HUES64 (cell line): Measurements from ENCODE around the gene WDR73.

Experiments
- H3K27ac ChIP-seq: 2 replicates; pipeline ENCODE4 v1.7.0; 2013; ENCODE audit warnings: low read depth, low read length, inconsistent platforms
- H3K27me3 ChIP-seq: 2 replicates; pipeline ENCODE4 v1.6.1; 2013; ENCODE audit warnings: mild to moderate bottlenecking, low read length; ENCODE audit not compliant: insufficient read depth
- H3K36me3 ChIP-seq: 2 replicates; pipeline ENCODE4 v1.6.1; 2013; ENCODE audit warnings: mild to moderate bottlenecking, low read length; ENCODE audit not compliant: insufficient read depth
- H3K4me1 ChIP-seq: 2 replicates; pipeline ENCODE4 v1.6.1; 2013; ENCODE audit warnings: mild to moderate bottlenecking, low read length, moderate library complexity; ENCODE audit not compliant: insufficient read depth
- H3K4me3 ChIP-seq: 2 replicates; pipeline ENCODE4 v1.5.1; 2013; ENCODE audit warnings: mild to moderate bottlenecking, low read length, moderate library complexity
- H3K9ac ChIP-seq: 2 replicates; pipeline ENCODE4 v1.6.1; 2013; ENCODE audit warnings: mild to moderate bottlenecking, low read depth, low read length
- H3K9me3 ChIP-seq: 2 replicates; pipeline ENCODE4 v1.6.1; 2013; ENCODE audit warnings: low read depth, low read length; ENCODE audit not compliant: insufficient read depth
- WGBS: fragments of 150-250, 120-280 bp; methylation state at CpG from one replicate; pipeline ENCODE4 v1.1.7; 2013; ENCODE audit warnings: missing lambda C conversion rate; 5-methylcytosine and 5-hydroxymethylcytosine counted together

Gene WDR73

GRCh38 chr15:84598993-84599392 is 55.1 kb downstream of the WDR73 start:
- no peak overlapping the region for H3K9ac ChIP-seq
- no peak overlapping the region for H3K27ac ChIP-seq
- H3K4me3 ChIP-seq = no peak overlapping the region
- no peaks in the 10 kb centered on the region for H3K9me3 ChIP-seq
- 100% methylated on average over 1 of the region's 1 CpG for WGBS
- peaks cover 15% of the 10 kb centered on the region; the same call in 1 of the 2 replicates for H3K27me3 ChIP-seq
- peaks cover 11% of the 10 kb centered on the region for H3K4me1 ChIP-seq
- H3K36me3 ChIP-seq = peaks cover 2% of the 10 kb centered on the region; the same call in 1 of the 2 replicates

- Histone ChIP-seq H3K4me1 (peaks cover 8% of the 10 kb centered on the region; the same call in 1 of the 2 replicates), H3K9me3 (0 out of 2 replicates have a peak, but pooled peaks cover 2% of the 10 kb centered on the region), H3K27me3 (peaks cover 15% of the 10 kb centered on the region; the same call in 1 of the 2 replicates), H3K27ac (no peak overlapping the region), H3K9ac (no peak overlapping the region), H3K36me3 (no peaks in the 10 kb centered on the region), H3K4me3 (no peak overlapping the region)
- WGBS = 81% methylated on average over 2 of the region's 2 CpGs
These were observed 55.8 kb downstream of the WDR73 start for GRCh38 chr15:84598250-84598649.

DNA sequence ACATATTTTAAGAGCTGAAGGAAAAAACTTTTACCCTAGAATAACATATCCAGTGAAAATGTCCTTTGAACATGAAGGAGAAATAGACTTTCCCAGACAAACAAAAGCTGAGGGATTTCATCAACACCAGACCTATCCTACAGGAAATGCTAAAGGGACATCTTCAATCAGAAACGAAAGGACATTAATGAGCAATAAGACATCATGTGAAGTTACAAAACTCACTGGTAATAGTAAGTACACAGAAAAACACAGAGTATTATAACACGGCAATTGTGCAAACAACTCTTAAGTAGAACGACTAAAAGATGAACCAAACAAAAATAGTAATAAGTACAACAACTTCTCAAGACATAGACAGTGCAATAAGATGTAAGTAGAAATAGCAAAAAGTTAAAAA is 56.8 kb downstream of the WDR73 start:
- Histone ChIP-seq H3K36me3 (no peaks in the 10 kb centered on the region), H3K27me3 (peaks cover 15% of the 10 kb centered on the region; the same call in 1 of the 2 replicates), H3K4me3 (no peak overlapping the region), H3K4me1 (0 out of 2 replicates have a peak, but pooled peaks cover 3% of the 10 kb centered on the region), H3K27ac (no peak overlapping the region), H3K9ac (no peak overlapping the region), H3K9me3 (0 out of 2 replicates have a peak, but pooled peaks cover 5% of the 10 kb centered on the region)
- 91% methylated on average over 1 of the region's 3 CpGs for WGBS

GRCh38 chr15:84595660-84596059 is 58.4 kb downstream of the WDR73 start:
- Histone ChIP-seq H3K27me3 (peaks cover 12% of the 10 kb centered on the region; the same call in 1 of the 2 replicates), H3K9me3 (0 out of 2 replicates have a peak, but pooled peaks cover 5% of the 10 kb centered on the region), H3K4me3 (no peak overlapping the region), H3K36me3 (no peaks in the 10 kb centered on the region), H3K4me1 (0 out of 2 replicates have a peak, but pooled peaks cover 3% of the 10 kb centered on the region), H3K9ac (no peak overlapping the region), H3K27ac (no peak overlapping the region)
- WGBS = 92% methylated on average over 2 of the region's 2 CpGs

DNA sequence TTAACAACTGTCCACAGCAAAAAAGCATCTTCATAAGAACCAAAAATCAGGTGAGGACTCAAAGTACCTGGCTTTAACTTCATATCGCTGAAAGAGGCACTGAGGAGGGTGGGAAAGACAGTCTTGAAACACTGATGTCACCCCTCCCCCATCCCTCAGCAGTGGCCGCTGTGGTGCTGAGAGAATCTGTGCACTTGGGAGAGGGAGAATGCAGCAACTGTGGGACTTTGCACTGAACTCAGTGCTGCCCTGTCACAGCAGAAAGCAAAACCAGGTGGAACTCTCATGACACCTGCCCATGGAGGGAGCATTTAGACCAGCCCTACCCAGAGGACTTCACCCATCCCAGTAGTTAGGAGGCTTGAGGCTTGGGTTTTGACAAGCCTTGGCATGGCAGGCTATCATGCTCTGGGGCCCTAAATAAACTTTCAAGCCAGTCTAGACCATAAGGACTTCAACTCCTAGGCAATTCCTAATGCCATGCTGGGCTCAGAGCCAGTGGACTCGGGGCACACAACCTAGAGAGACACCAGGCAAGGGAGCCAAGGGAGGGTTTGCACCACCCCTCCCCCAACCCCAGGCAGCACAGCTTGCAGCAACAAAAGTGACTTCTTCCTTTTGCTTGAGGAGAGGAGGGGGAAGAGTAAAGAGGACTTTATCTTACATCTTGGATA is 59.3 kb downstream of the WDR73 start:
- Histone ChIP-seq H3K9me3 (0 out of 2 replicates have a peak, but pooled peaks cover 5% of the 10 kb centered on the region), H3K9ac (no peak overlapping the region), H3K4me3 (no peak overlapping the region), H3K27me3 (peaks cover 4% of the 10 kb centered on the region; the same call in 1 of the 2 replicates), H3K36me3 (no peaks in the 10 kb centered on the region), H3K27ac (no peak overlapping the region), H3K4me1 (0 out of 2 replicates have a peak, but pooled peaks cover 3% of the 10 kb centered on the region)
- WGBS = 63% methylated on average over 3 of the region's 3 CpGs

DNA sequence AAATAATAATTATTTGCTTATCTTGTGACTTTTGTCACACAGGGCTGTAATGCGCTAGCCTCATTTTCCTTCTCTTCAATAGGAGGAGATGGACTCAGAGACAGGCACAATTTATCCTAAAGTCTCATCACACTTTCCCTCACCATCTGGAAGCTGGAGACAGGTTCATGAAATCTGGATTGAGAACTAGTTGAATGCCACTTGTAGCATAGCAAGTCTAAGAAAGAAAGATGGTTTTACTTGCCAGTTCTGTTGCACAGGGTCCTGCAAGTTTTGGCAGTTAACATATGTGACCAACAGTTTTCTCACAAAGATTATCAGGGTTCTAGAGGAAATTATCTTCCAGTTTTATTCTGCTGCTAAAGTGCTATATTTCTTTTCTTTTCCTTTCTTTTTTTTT is 62.3 kb downstream of the WDR73 start:
- H3K9me3 ChIP-seq = 0 out of 2 replicates have a peak, but pooled peaks cover 5% of the 10 kb centered on the region
- no peak overlapping the region for H3K4me3 ChIP-seq
- H3K27me3 ChIP-seq = peaks cover 15% of the 10 kb centered on the region; the same call in 1 of the 2 replicates
- H3K36me3 ChIP-seq = no peaks in the 10 kb centered on the region
- 0 out of 2 replicates have a peak, but pooled peaks cover 8% of the 10 kb centered on the region for H3K4me1 ChIP-seq
- no peak overlapping the region for H3K27ac ChIP-seq
- H3K9ac ChIP-seq = no peak overlapping the region
- WGBS = 71% methylated on average over 1 of the region's 1 CpG

DNA sequence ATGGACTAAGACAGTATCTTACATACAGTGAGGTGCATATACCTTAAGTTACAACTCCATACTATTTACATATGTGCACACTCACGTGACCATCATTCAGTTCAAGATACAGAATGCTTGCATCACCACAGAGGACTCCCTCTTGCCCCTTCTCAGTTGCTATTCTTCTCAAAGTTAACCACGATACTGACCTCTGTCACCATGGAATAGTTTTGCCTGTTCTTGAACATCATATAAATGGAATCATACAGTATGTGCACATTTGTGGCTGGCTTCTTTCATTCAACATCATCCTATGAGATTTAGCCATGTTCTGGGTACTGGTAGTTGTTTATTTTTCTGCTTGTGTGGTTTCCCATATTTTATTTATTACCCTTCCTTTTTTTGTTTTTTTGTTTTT is 63.7 kb downstream of the WDR73 start:
- Histone ChIP-seq H3K27me3 (peaks cover 12% of the 10 kb centered on the region; the same call in 1 of the 2 replicates), H3K4me3 (no peak overlapping the region), H3K4me1 (0 out of 2 replicates have a peak, but pooled peaks cover 13% of the 10 kb centered on the region), H3K9me3 (0 out of 2 replicates have a peak, but pooled peaks cover 5% of the 10 kb centered on the region), H3K9ac (no peak overlapping the region), H3K27ac (no peak overlapping the region), H3K36me3 (no peaks in the 10 kb centered on the region)
- 91% methylated on average over 2 of the region's 2 CpGs for WGBS
